GM12874 (cell line): ENCODE measurements around the gene PTPA.
A peak's percentile ranks its signal among the peaks of the same experiment; 100 is the strongest.

Experiments
- CTCF ChIP-seq: IDR thresholded peaks from 2 replicates; pipeline ENCODE4 v1.5.1; 2011; ENCODE audit warnings: low read depth, mild to moderate bottlenecking, control low read depth, low read length, moderate library complexity; ENCODE audit not compliant: insufficient read depth

The PTPA gene

GRCh38 chr9:129171993-129172751 is 61.0 kb downstream of the PTPA start:
- no peak for TF ChIP-seq CTCF

- no peak for TF ChIP-seq CTCF
Observed at GRCh38 chr9:129172816-129173215, 61.6 kb downstream of the PTPA start.

- TF ChIP-seq CTCF, result no peak
Observed at GRCh38 chr9:129173296-129174101, 62.3 kb downstream of the PTPA start.

- peak; percentile 99 for TF ChIP-seq CTCF
Observed at GRCh38 chr9:129174102-129174723, 63.0 kb downstream of the PTPA start.

GRCh38 chr9:129174724-129175514 is 63.7 kb downstream of the PTPA start:
- no peak for TF ChIP-seq CTCF

GRCh38 chr9:129175515-129175824 is 64.3 kb downstream of the PTPA start:
- no peak for TF ChIP-seq CTCF
